ENCODE measurements around the gene BSCL2. TPM values are rescaled to one million over a fixed set of nuclear protein-coding genes. Genes with fewer than 3 reads are reported as not detected.

BSCL2 gene
- total and polyA plus RNA-seq, 2 donors (not counting 3 experiments of a cell fraction or from before 2014, with no cell fraction given): 31.1 to 94.8 TPM

- Histone ChIP-seq H3K27me3 (ENCODE audit: control insufficient read depth in 2 of 2, insufficient read depth in 2 of 2, low read length in 2 of 2) (no peaks in the 10 kb centered on the region), H3K9ac (replicated peaks; ENCODE audit: extremely low read depth, insufficient read depth, low read length) (no peak overlapping the region), H3K36me3 (ENCODE audit: control insufficient read depth in 2 of 2, extremely low read depth in 1 of 2, insufficient read depth in 2 of 2, low read length in 2 of 2) (peaks cover 0 to 17% of the 10 kb centered on the region in 2 experiments), H3K4me1 (ENCODE audit: control insufficient read depth, extremely low read depth, insufficient read depth, low read length) (peaks cover 11% of the 10 kb centered on the region), H3K4me2 (ENCODE audit: insufficient read depth, low read length) (peak overlapping the region; percentile 71), H3K9me3 (replicated peaks; ENCODE audit: control insufficient read depth, insufficient read depth, low read length) (no peaks in the 10 kb centered on the region), H3K9me1 (replicated peaks; ENCODE audit: control insufficient read depth, extremely low read depth, insufficient read depth, low read length) (no peaks in the 10 kb centered on the region), H3K79me2 (ENCODE audit: control insufficient read depth, insufficient read depth, low read length) (peaks cover 23% of the 10 kb centered on the region), H3K4me3 (replicated peaks in 1 of 3; ENCODE audit: insufficient read depth in 1 of 3, low read depth in 1 of 3, low read length in 3 of 3) (peak overlapping the region in 1 of 3 experiments; percentile 76), H2AFZ (ENCODE audit: low read depth, low read length) (no peak overlapping the region), H3K27ac (ENCODE audit: insufficient read depth, low read depth, low read length) (no peak overlapping the region), H4K20me1 (replicated peaks; ENCODE audit: control insufficient read depth, extremely low read depth, insufficient read depth, low read length) (no peaks in the 10 kb centered on the region)
- dilution Hi-C loops (cut with MboI; ENCODE audit: extremely low pct_ligation_motif_present, low sequenced_read_pairs) (no loop called here), intact Hi-C loops (cut with micrococcal nuclease) (loop anchor here (2.0 kb wide), 1 partner anchor 13 kb away; the partner anchor contains the start of genes C11orf98 and CSKMT)
- no TSS peak for BruUV-seq (replicated peaks)
- DNase-seq (ENCODE audit: low read depth, low spot score): no peak
- ChIA-PET POLR2A (interaction anchor here (1.3 kb wide), 1 partner anchor 13 kb away, joined by 9 read pairs; the partner anchor contains the start of genes C11orf98 and CSKMT), CTCF (no interaction called here)
- no peak for FAIRE-seq
- TF ChIP-seq POLR2A (IDR thresholded peaks at IDR 0.05; ENCODE audit: low read depth, low read length) (no peak), EZH2 (IDR thresholded peaks at IDR 0.05; ENCODE audit: borderline replicate concordance, low read depth, low read length, severe bottlenecking) (no peak), MYC (IDR thresholded peaks at IDR 0.05; ENCODE audit: low read depth, low read length) (no peak), CTCF (IDR thresholded peaks at IDR 0.05; ENCODE audit: extremely low read depth in 1 of 2, insufficient read depth in 1 of 2, low read depth in 1 of 2, low read length in 2 of 2) (no peak), POLR2AphosphoS5 (IDR thresholded peaks at IDR 0.05; ENCODE audit: insufficient read depth, low read depth, low read length) (no peak), GATA2 (IDR thresholded peaks at IDR 0.05; ENCODE audit: insufficient read depth, insufficient read length, low read depth, low read length) (no peak), MAX (IDR thresholded peaks at IDR 0.05; ENCODE audit: insufficient read depth, insufficient read length) (no peak), FOS (IDR thresholded peaks at IDR 0.05; ENCODE audit: borderline replicate concordance, insufficient read depth, low read length) (no peak), JUN (IDR thresholded peaks at IDR 0.05; ENCODE audit: borderline replicate concordance, insufficient read depth, insufficient read length, low read depth) (no peak)
These were observed 29.5 kb downstream of the BSCL2 start for GRCh38 chr11:62677714-62678113.

Data from endothelial cell of umbilical vein (primary cell).